Caco-2 (cell line): ENCODE measurements around the gene CACNA1C. TPM values are rescaled to one million over a fixed set of nuclear protein-coding genes. Genes with fewer than 3 reads are reported as not detected.

Experiments
- BruUV-seq: library from RNA; stranded (reverse); fragments of 400-500 nt; replicated peaks from 2 replicates; lab custom pipeline; 2021; lab: Mats Ljungman, UMichigan
- CTCF ChIA-PET: fragments of 300-600 bp; sonication (Branson Sonifier 250); formaldehyde crosslinking; loops from one replicate; lab custom pipeline; 2022; ENCODE audit warnings: antibody characterized with exemption; lab: Charles Lee
- POLR2A ChIA-PET: fragments of 300-600 bp; sonication (Branson Sonifier 250); formaldehyde crosslinking; loops from one replicate; lab custom pipeline; 2022; ENCODE audit warnings: antibody characterized with exemption; lab: Charles Lee
- DNase-seq, 2 experiments: peaks; one replicate each; pipeline versions ENCODE4 v3.0.0 to v3.0.0-alpha.2; 2020 to 2022
- H3K27me3 ChIP-seq: replicated peaks from 2 replicates; pipeline ENCODE4 v1.6.0; 2011; ENCODE audit warnings: low read length; ENCODE audit not compliant: control insufficient read depth, insufficient read depth
- H3K36me3 ChIP-seq: 2 replicates; pipeline ENCODE4 v1.5.1; 2011; ENCODE audit warnings: low read length; ENCODE audit not compliant: control insufficient read depth, insufficient read depth
- H3K4me1 ChIP-seq: fragments of 250-450 bp; sonication (Bioruptor Pico); 2 replicates; pipeline ENCODE4 v1.5.1; 2020; ENCODE audit warnings: mild to moderate bottlenecking
- H3K4me3 ChIP-seq: 2 replicates; pipeline ENCODE4 v1.5.1; 2011; ENCODE audit warnings: low read depth, mild to moderate bottlenecking, control low read depth, low read length
- H3K9me3 ChIP-seq: fragments of 250-450 bp; sonication (Bioruptor Pico); 2 replicates; pipeline ENCODE4 v1.5.1; 2020; ENCODE audit warnings: mild to moderate bottlenecking, moderate library complexity
- H3K27ac Mint-ChIP-seq: one replicate; pipeline ENCODE4 v1.8.0; 2022; ENCODE audit warnings: mixed read lengths; ENCODE audit not compliant: unreplicated experiment
- H3K27me3 Mint-ChIP-seq: one replicate; pipeline ENCODE4 v1.8.0; 2022; ENCODE audit warnings: mixed read lengths; ENCODE audit not compliant: insufficient read depth, unreplicated experiment
- H3K36me3 Mint-ChIP-seq: one replicate; pipeline ENCODE4 v1.8.0; 2022; ENCODE audit warnings: mild to moderate bottlenecking, mixed read lengths; ENCODE audit not compliant: insufficient read depth, unreplicated experiment
- H3K4me1 Mint-ChIP-seq: one replicate; pipeline ENCODE4 v1.8.0; 2022; ENCODE audit warnings: low read depth, mixed read lengths; ENCODE audit not compliant: unreplicated experiment
- H3K4me3 Mint-ChIP-seq: one replicate; pipeline ENCODE4 v1.8.0; 2022; ENCODE audit warnings: mild to moderate bottlenecking, moderate library complexity, mixed read lengths; ENCODE audit not compliant: unreplicated experiment
- H3K9me3 Mint-ChIP-seq: one replicate; pipeline ENCODE4 v1.8.0; 2022; ENCODE audit warnings: mixed read lengths; ENCODE audit not compliant: unreplicated experiment
- CTCF ChIP-seq, 2 experiments: fragments of 200-600 bp in 1 of 2; IDR thresholded peaks; 1 replicate in 1 of 2; 2 replicates in 1 of 2; pipeline versions ENCODE4 v1.5.1 to v1.8.0; 2011 to 2022; ENCODE audit warnings: antibody characterized with exemption in 1 of 2, control low read depth in 1 of 2, inconsistent platforms in 1 of 2, low read depth in 1 of 2, low read length in 1 of 2, mild to moderate bottlenecking in 1 of 2, moderate library complexity in 1 of 2; ENCODE audit not compliant: insufficient read depth in 1 of 2, severe bottlenecking in 1 of 2, unreplicated experiment in 1 of 2
- intact Hi-C: fragments of 100-400 bp; cut with micrococcal nuclease; formaldehyde crosslinking; loops from one replicate; pipeline ENCODE4 v1.10.0; 2022; ENCODE audit not compliant: unreplicated experiment
- total RNA-seq: library from RNA; stranded (reverse); gene quantifications from 2 replicates; pipeline ENCODE4 v1.2.3, GENCODE V29; 2022

CACNA1C gene
- total RNA-seq, 1 experiment from 2014 or later, result not detected

- ChIA-PET POLR2A (no interaction called here), CTCF (no interaction called here)
- H3K4me3 ChIP-seq, result no peak overlapping the region
- intact Hi-C loops, result no loop called here
- no peak for DNase-seq
- H3K9me3 ChIP-seq, result no peaks in the 10 kb centered on the region
- H3K4me3 Mint-ChIP-seq, result no peak overlapping the region
- no peaks in the 10 kb centered on the region for H3K27me3 ChIP-seq
- BruUV-seq, result no TSS peak
- no peaks in the 10 kb centered on the region for H3K36me3 Mint-ChIP-seq
- no peaks in the 10 kb centered on the region for H3K4me1 Mint-ChIP-seq
- no peaks in the 10 kb centered on the region for H3K9me3 Mint-ChIP-seq
- TF ChIP-seq CTCF (IDR thresholded peaks at IDR 0.05; ENCODE audit: insufficient read depth in 1 of 2, low read depth in 1 of 2, low read length in 1 of 2, severe bottlenecking in 1 of 2, unreplicated experiment in 1 of 2), result no peak
- H3K27me3 Mint-ChIP-seq, result peaks cover 26% of the 10 kb centered on the region
- no peaks in the 10 kb centered on the region for H3K36me3 ChIP-seq
- no peak overlapping the region for H3K27ac Mint-ChIP-seq
- H3K4me1 ChIP-seq, result no peaks in the 10 kb centered on the region
Observed at GRCh38 chr12:2344885-2345284, 292.1 kb downstream of the CACNA1C start.

GRCh38 chr12:2345902-2346301 lies 293.1 kb downstream of the CACNA1C start:
- Histone ChIP-seq H3K4me1 (no peaks in the 10 kb centered on the region), H3K36me3 (no peaks in the 10 kb centered on the region), H3K9me3 (no peaks in the 10 kb centered on the region), H3K4me3 (no peak overlapping the region), H3K27me3 (peaks cover 1% of the 10 kb centered on the region)
- intact Hi-C loops, result no loop called here
- BruUV-seq, result no TSS peak
- ChIA-PET POLR2A (no interaction called here), CTCF (no interaction called here)
- H3K9me3 Mint-ChIP-seq, result no peaks in the 10 kb centered on the region
- TF ChIP-seq CTCF (IDR thresholded peaks at IDR 0.05; ENCODE audit: insufficient read depth in 1 of 2, low read depth in 1 of 2, low read length in 1 of 2, severe bottlenecking in 1 of 2, unreplicated experiment in 1 of 2), result no peak
- H3K4me3 Mint-ChIP-seq, result no peak overlapping the region
- H3K27ac Mint-ChIP-seq, result no peak overlapping the region
- no peak for DNase-seq
- H3K36me3 Mint-ChIP-seq, result no peaks in the 10 kb centered on the region
- peaks cover 26% of the 10 kb centered on the region for H3K27me3 Mint-ChIP-seq
- H3K4me1 Mint-ChIP-seq, result no peaks in the 10 kb centered on the region

GRCh38 chr12:2346416-2346815 lies 293.6 kb downstream of the CACNA1C start:
- no peaks in the 10 kb centered on the region for H3K36me3 Mint-ChIP-seq
- H3K27ac Mint-ChIP-seq, result no peak overlapping the region
- H3K4me3 ChIP-seq, result no peak overlapping the region
- H3K9me3 ChIP-seq, result no peaks in the 10 kb centered on the region
- no peak for TF ChIP-seq CTCF (IDR thresholded peaks at IDR 0.05; ENCODE audit: insufficient read depth in 1 of 2, low read depth in 1 of 2, low read length in 1 of 2, severe bottlenecking in 1 of 2, unreplicated experiment in 1 of 2)
- no peaks in the 10 kb centered on the region for H3K4me1 ChIP-seq
- H3K4me3 Mint-ChIP-seq, result no peak overlapping the region
- intact Hi-C loops, result no loop called here
- H3K27me3 Mint-ChIP-seq, result peaks cover 24% of the 10 kb centered on the region
- no peaks in the 10 kb centered on the region for H3K4me1 Mint-ChIP-seq
- peaks cover 1% of the 10 kb centered on the region for H3K27me3 ChIP-seq
- DNase-seq, result no peak
- POLR2A ChIA-PET, result no interaction called here
- CTCF ChIA-PET, result no interaction called here
- no peaks in the 10 kb centered on the region for H3K36me3 ChIP-seq
- H3K9me3 Mint-ChIP-seq, result no peaks in the 10 kb centered on the region
- BruUV-seq, result no TSS peak
